Activated naive CD4-positive, alpha-beta T cell treated with anti-CD3 and anti-CD28 coated beads, Interleukin-2, amount 50 U/mL, for 72 hours (primary cell): ENCODE data around the gene ZNF691. TPM values are rescaled to one million over a fixed set of nuclear protein-coding genes. Genes with fewer than 3 reads are reported as not detected.
A peak's percentile ranks its signal among the peaks of the same experiment; 100 is the strongest.
"Not testable (repeated sequence)": the region's sequence is repeated elsewhere in the genome, so short reads cannot be mapped to it uniquely, and the experiment has no call there.

ENCODE experiments used
- ATAC-seq, 2 donors: fragments of 150-1000 bp; cut with Tn5 transposase; 2 replicates each; pipeline ENCODE4 v1.10.0; 2021; ENCODE audit warnings: mild to moderate bottlenecking in 2 of 2, moderate library complexity in 2 of 2
- DNase-seq, 2 donors: peaks; one replicate each; pipeline ENCODE4 v3.0.0; 2021 to 2022; ENCODE audit warnings: low spot score in 2 of 2
- H3K27ac Mint-ChIP-seq, 2 donors: one replicate each; pipeline ENCODE4 v1.8.0; 2022; ENCODE audit warnings: mild to moderate bottlenecking in 2 of 2, mixed read lengths in 2 of 2
- H3K36me3 Mint-ChIP-seq, 2 donors: one replicate each; pipeline ENCODE4 v1.8.0; 2022; ENCODE audit warnings: mixed read lengths in 2 of 2
- H3K9me3 Mint-ChIP-seq, 2 donors: one replicate each; pipeline ENCODE4 v1.8.0; 2022; ENCODE audit warnings: mixed read lengths in 2 of 2
- total RNA-seq, 2 donors: library from RNA; stranded (reverse); gene quantifications; one replicate each; pipeline ENCODE4 v1.2.3, GENCODE V29; 2022

ZNF691 gene, protein sequence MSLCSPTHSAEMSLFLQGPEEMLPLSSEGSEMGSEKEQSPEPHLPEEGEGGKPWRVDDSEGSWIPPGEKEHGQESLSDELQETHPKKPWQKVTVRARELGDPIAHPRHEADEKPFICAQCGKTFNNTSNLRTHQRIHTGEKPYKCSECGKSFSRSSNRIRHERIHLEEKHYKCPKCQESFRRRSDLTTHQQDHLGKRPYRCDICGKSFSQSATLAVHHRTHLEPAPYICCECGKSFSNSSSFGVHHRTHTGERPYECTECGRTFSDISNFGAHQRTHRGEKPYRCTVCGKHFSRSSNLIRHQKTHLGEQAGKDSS
- 1 to 10 TPM; 6.3 to 9.8 TPM for total RNA-seq

- Mint-ChIP-seq H3K36me3 (peaks cover 46 to 62% of the 10 kb centered on the region in 2 donors), H3K9me3 (peaks cover 9 to 10% of the 10 kb centered on the region in 2 donors), H3K27ac (peak within 1 kb of the TSS; percentile 90 to 92)
- peak; percentile 93 to 95 for ATAC-seq
- DNase-seq: peak; percentile 81 to 92
These were observed at the start of gene ZNF691 for GRCh38 chr1:42846257-42847110. Gene ZNF691 (plus strand): TSS chr1:42846613. CDS start chr1:42849659, 3,046 bp downstream.

- DNase-seq (no peak), ATAC-seq (no peak)
- Mint-ChIP-seq H3K36me3 (no peaks in the 10 kb centered on the region), H3K9me3 (no peaks in the 10 kb centered on the region), H3K27ac (no peak overlapping the region)
These were observed 49.0 kb upstream of the ZNF691 start for GRCh38 chr1:42797414-42797813.

GRCh38 chr1:42797979-42798378 lies 48.4 kb upstream of the ZNF691 start:
- no peak overlapping the region for H3K27ac Mint-ChIP-seq
- DNase-seq: no peak
- no peaks in the 10 kb centered on the region for H3K9me3 Mint-ChIP-seq
- H3K36me3 Mint-ChIP-seq: no peaks in the 10 kb centered on the region
- ATAC-seq: no peak

- peaks cover 0 to 11% of the 10 kb centered on the region in 2 donors for H3K36me3 Mint-ChIP-seq
- ATAC-seq (no peak), DNase-seq (no peak)
- no peak overlapping the region for H3K27ac Mint-ChIP-seq
- H3K9me3 Mint-ChIP-seq: no peaks in the 10 kb centered on the region
These were observed 44.5 kb upstream of the ZNF691 start for GRCh38 chr1:42801832-42802473.

- Mint-ChIP-seq H3K27ac (no peak overlapping the region), H3K9me3 (no peaks in the 10 kb centered on the region), H3K36me3 (peaks cover 0 to 11% of the 10 kb centered on the region in 2 donors)
- no peak for ATAC-seq
- no peak for DNase-seq
These were observed 40.2 kb upstream of the ZNF691 start for GRCh38 chr1:42806171-42806570.

DNA sequence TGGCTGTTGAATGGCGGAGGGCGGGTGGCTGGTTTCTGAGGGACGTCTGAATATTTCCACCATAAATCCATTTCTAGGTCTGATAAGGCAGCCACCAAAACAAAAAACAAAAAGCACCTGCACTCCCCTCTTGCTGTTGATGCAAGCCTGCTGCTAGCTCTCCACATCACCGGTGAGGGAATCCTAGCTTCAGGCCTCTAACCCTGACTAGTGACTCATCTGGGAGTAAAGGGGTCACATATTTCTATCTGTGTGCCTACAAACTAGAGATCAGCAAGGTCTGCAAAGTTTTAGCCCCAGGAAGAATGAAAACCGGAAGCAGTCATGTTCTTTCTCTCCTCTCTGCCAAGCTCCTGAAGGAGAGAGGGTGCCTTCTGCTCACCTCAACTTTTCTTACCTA lies 39.8 kb upstream of the ZNF691 start:
- Mint-ChIP-seq H3K27ac (no peak overlapping the region), H3K9me3 (no peaks in the 10 kb centered on the region), H3K36me3 (peaks cover 3 to 11% of the 10 kb centered on the region in 2 donors)
- no peak for DNase-seq
- no peak for ATAC-seq

DNA sequence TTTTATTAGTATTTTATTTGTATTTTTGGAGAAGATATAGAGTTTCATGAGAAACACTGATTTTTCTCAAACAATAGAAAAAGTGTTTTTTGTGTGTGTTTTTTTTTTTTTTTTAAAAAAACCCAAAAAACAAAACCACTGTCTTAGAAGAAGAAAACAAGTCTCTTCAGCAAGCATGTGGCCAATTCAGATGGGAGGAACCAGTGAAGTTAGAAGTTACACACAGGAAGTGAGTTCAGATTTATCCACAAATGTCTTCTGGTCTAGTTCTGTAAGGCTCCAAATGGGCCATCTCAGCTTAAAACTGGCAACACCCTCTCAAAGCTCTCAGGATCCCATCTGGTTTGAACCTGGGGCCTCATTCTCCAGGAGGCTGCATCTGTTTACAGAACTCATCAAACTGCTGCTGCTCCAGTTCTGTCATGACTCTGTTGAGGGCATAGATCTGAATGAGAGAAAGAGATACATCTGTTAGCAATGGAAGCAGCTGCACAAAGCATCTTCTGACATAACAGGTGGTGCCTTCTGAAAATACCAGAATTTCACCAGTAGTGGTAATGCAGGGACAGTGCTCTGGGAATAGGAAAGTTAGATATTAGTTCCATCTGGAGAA lies 39.3 kb upstream of the ZNF691 start:
- Mint-ChIP-seq H3K9me3 (no peaks in the 10 kb centered on the region), H3K36me3 (peaks cover 5 to 11% of the 10 kb centered on the region in 2 donors), H3K27ac (no peak overlapping the region)
- DNase-seq (no peak), ATAC-seq (no peak)

DNA sequence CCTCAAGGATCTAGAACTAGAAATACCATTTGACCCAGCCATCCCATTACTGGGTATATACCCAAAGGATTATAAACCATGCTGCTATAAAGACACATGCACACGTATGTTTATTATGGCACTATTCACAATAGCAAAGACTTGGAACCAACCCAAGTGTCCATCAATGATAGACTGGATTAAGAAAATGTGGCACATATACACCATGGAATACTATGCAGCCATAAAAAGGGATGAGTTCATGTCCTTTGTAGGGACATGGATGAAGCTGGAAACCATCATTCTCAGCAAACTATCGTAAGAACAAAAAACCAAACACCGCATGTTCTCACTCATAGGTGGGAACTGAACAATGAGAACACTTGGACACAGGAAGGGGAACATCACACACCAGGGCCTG lies 31.6 kb upstream of the ZNF691 start:
- ATAC-seq, H3K27ac Mint-ChIP-seq, DNase-seq, H3K9me3 Mint-ChIP-seq, H3K36me3 Mint-ChIP-seq: not testable (repeated sequence)

GRCh38 chr1:42815941-42816584 lies 30.4 kb upstream of the ZNF691 start:
- ATAC-seq: peak in 1 of 2 donors; percentile 19
- Mint-ChIP-seq H3K36me3 (peaks cover 5% of the 10 kb centered on the region in 2 donors), H3K27ac (peak overlapping the region; percentile 30 to 80), H3K9me3 (no peaks in the 10 kb centered on the region)
- peak in 1 of 2 donors; percentile 13 for DNase-seq

GRCh38 chr1:42816585-42817439 lies 29.6 kb upstream of the ZNF691 start, which contains the start of the genes ERMAP and SVBP:
Gene ERMAP (plus strand): TSS chr1:42817122. CDS start chr1:42830449, 13,327 bp downstream.
Gene SVBP (minus strand): TSS chr1:42817397. CDS start chr1:42816544, 853 bp downstream.
- peak; percentile 95 to 96 for DNase-seq
- ATAC-seq: peak; percentile 90 to 91
- Mint-ChIP-seq H3K9me3 (no peaks in the 10 kb centered on the region), H3K36me3 (peaks cover 0 to 5% of the 10 kb centered on the region in 2 donors), H3K27ac (peak within 1 kb of the TSS; percentile 67 to 80)

DNA sequence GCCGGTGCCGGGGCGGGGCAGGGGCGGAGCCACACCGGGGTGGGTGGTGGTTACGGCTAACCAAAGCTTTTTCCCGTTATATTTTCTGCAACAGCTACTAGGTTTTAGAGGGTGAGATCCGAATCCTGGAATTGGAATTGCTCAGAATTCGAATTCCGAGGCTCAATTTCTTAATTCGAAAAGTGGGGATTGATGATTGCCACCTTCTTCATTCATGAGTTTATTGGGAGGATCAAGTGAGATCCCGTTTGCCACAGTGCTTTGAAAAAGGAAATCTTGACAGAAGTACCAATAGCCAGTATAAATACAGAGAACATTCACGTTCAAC lies 29.0 kb upstream of the ZNF691 start:
- H3K36me3 Mint-ChIP-seq: peaks cover 0 to 5% of the 10 kb centered on the region in 2 donors
- H3K27ac Mint-ChIP-seq: peak overlapping the region in 1 of 2 donors; percentile 80
- ATAC-seq (no peak), DNase-seq (no peak)
- no peaks in the 10 kb centered on the region for H3K9me3 Mint-ChIP-seq

DNA sequence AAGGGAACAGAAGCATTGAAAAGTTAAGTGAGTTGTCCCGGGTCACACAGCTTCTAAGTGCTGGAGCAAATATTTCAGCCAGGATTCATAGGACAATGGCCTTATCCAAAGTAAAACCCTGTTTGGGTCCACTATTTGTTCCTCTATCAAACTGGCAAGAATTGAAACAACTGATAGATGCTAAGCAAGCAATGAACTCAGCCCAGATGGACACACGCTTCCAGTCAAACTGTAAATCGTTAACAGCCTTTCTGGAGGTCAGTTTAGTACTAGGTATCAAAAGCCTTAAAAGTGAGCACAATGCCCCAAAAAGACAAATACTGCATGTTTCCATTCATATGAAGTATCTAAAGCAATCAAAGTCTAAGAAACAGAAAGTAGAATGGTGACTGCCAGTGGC lies 28.4 kb upstream of the ZNF691 start:
- H3K36me3 Mint-ChIP-seq: peaks cover 0 to 5% of the 10 kb centered on the region in 2 donors
- DNase-seq (no peak), ATAC-seq (no peak)
- H3K27ac Mint-ChIP-seq: peak overlapping the region in 1 of 2 donors; percentile 80
- no peaks in the 10 kb centered on the region for H3K9me3 Mint-ChIP-seq

- peaks cover 0 to 5% of the 10 kb centered on the region in 2 donors for H3K36me3 Mint-ChIP-seq
- no peak overlapping the region for H3K27ac Mint-ChIP-seq
- no peak for DNase-seq
- H3K9me3 Mint-ChIP-seq: no peaks in the 10 kb centered on the region
- ATAC-seq: no peak
These were observed 25.6 kb upstream of the ZNF691 start for GRCh38 chr1:42820813-42821212.

- Mint-ChIP-seq H3K36me3 (no peaks in the 10 kb centered on the region), H3K27ac (no peak overlapping the region), H3K9me3 (no peaks in the 10 kb centered on the region)
- ATAC-seq (no peak), DNase-seq (no peak)
These were observed 24.7 kb upstream of the ZNF691 start for GRCh38 chr1:42821690-42822089.

DNA sequence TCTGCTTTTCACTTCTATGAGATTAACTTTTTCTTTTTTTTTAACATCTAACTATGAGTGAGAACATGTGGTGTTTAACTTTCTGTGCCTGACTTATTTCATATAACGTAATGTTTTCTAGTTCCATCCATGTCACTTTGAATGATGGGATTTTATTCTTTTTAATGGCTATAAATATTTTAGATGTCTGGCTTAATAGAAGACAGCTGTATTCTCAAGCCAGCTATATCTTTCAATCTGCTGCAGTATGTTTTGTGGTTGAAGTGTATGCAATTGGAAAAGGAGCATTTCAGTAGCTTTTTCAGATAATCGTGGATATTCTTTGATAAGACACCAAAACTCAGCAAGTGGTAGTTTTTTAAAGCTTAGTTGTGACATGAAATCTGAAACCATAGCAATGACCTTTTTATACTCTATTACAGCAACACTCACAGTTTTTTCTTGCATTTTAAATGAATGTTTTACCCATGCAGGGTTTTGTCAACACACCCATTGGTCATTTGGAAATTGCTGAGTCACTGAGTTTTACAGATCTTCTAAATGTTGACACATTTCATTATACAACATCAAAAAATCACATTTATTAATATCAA lies 23.5 kb upstream of the ZNF691 start:
- Mint-ChIP-seq H3K36me3 (no peaks in the 10 kb centered on the region), H3K27ac (no peak overlapping the region), H3K9me3 (no peaks in the 10 kb centered on the region)
- ATAC-seq: no peak
- no peak for DNase-seq
